NOMO-1 (cell line): ENCODE data around the gene GPBP1L1.
A peak's percentile ranks its signal among the peaks of the same experiment; 100 is the strongest.
"Not testable (repeated sequence)": the region's sequence is repeated elsewhere in the genome, so short reads cannot be mapped to it uniquely, and the experiment has no call there.

ENCODE experiments used
- DNase-seq, 2 experiments: peaks; one replicate each; lab custom pipeline; 2025; ENCODE audit not compliant: unreplicated experiment in 2 of 2; lab: John Stamatoyannopoulos, UW

GPBP1L1 gene

GRCh38 chr1:45604239-45604638, 82.1 kb downstream of the GPBP1L1 start:
- no peak for DNase-seq

- not testable (repeated sequence) for DNase-seq
Measured at GRCh38 chr1:45596765-45597164, 89.6 kb downstream of the GPBP1L1 start.

GRCh38 chr1:45594412-45594811, 91.9 kb downstream of the GPBP1L1 start:
- DNase-seq: no peak

- no peak for DNase-seq
Measured at GRCh38 chr1:45589861-45590260, 96.5 kb downstream of the GPBP1L1 start.

GRCh38 chr1:45586769-45587168, 99.6 kb downstream of the GPBP1L1 start:
- no peak for DNase-seq

GRCh38 chr1:45585496-45586075, 100.7 kb downstream of the GPBP1L1 start:
- DNase-seq: no peak

- no peak for DNase-seq
Measured at GRCh38 chr1:45585110-45585426, 101.3 kb downstream of the GPBP1L1 start.

- peak; percentile 70 to 89 for DNase-seq
Measured at GRCh38 chr1:45584351-45585109, 101.8 kb downstream of the GPBP1L1 start.

GRCh38 chr1:45583666-45584350, 102.5 kb downstream of the GPBP1L1 start, which contains the start of gene NASP:
Gene NASP, plus strand, starts transcription at chr1:45584041. Its CDS starts 106 bp downstream, at chr1:45584147.
- peak; percentile 79 to 82 for DNase-seq

- peak; percentile 98 to 99 for DNase-seq
Measured at GRCh38 chr1:45583264-45583665, 103.1 kb downstream of the GPBP1L1 start.
